HG02943 (cell line): ENCODE data around the gene PHETA1.
"Not testable (repeated sequence)": the region's sequence is repeated elsewhere in the genome, so short reads cannot be mapped to it uniquely, and the experiment has no call there.

Experiments
- ATAC-seq: cut with Tn5 transposase; IDR thresholded peaks from one replicate; pipeline ENCODE4 v1.9.1; 2021; ENCODE audit warnings: mild to moderate bottlenecking, low read depth, moderate library complexity; ENCODE audit not compliant: unreplicated experiment

Gene PHETA1

DNA sequence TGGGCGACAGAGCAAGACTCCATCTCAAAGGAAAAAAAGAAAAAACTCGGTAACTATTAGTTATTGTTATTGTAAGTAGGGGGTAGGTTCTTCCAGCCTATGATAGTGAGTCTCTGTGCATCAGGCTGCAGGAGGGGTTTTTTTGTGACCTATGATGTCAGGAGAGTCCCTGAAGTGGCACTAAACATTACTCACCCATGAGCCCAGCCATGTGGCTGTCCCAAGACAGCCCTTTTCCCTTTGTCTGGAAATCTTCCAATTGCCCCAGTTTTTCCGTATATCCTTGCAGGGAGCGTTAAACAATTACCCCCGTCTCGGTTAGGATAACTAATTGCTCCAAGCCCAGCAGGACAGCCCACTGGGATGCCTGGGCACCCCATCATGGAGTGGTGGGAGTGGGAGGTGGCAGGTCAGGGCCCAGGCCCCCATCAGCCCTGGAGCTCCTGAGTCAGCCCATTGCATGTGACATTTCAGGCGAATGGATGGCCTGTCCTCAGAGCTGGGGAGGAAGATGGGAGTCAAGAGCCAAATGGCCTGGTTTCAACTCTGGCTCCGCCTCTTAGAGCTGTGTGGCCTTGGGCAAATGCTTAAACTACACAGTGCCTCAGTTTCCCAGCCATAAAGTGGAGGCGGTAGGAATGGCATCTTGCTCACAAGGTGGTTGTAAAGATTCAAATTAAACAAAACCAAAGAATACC lies 16.4 kb downstream of the PHETA1 start:
- ATAC-seq: no peak

DNA sequence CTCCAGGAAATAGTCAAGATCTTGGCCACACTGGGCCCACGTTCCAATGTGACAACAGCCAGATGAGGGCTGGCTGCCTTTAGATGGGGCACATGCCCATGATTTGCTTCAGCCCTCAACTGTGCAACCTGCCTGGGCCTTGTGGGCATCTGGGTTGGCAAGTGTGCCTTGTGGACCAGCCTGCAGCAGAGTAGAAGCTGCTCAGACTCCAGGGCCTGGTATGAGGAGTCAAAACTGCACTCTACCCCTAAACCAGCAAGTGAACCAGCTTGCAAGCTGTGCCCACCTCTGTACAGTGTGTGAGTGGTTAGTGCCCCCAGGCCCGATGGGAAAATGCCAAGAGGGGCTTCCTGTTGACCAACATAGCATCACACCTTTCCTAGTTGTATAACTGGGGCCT lies 17.9 kb downstream of the PHETA1 start:
- no peak for ATAC-seq

DNA sequence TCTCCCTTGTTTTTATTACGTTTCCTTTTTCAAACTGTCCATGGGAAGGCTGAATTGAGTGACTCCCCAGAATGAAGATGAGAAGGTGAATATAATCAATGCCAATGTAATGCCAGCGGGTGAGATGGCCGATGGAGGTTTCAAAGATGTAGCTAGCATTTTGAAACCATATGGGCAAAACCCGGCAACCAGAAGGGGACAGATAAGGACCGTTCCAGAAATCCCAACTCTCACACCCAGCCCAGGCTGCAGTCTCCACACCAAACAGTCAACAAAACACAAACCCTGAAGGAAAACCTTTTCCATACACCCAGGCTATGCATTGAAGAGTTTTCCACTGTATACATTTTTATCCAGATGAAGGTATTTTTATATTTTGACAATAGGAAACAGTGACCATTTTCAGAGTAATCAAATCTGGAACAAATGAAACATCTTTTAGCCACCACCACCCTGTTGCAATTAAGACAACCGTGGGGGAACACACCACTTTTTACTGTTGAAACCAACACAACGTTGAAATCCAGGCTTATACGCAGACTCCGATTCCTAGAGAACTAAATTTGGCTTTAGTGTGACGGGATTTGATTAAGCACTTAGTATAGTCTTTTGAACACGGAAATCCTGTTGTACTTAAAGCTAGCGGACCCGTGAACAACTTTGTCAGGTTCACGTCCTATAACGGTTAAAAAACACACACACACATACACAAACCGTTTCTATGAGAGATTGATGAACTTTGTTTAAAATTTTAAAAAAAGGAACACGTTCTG lies 19.0 kb downstream of the PHETA1 start:
- no peak for ATAC-seq

DNA sequence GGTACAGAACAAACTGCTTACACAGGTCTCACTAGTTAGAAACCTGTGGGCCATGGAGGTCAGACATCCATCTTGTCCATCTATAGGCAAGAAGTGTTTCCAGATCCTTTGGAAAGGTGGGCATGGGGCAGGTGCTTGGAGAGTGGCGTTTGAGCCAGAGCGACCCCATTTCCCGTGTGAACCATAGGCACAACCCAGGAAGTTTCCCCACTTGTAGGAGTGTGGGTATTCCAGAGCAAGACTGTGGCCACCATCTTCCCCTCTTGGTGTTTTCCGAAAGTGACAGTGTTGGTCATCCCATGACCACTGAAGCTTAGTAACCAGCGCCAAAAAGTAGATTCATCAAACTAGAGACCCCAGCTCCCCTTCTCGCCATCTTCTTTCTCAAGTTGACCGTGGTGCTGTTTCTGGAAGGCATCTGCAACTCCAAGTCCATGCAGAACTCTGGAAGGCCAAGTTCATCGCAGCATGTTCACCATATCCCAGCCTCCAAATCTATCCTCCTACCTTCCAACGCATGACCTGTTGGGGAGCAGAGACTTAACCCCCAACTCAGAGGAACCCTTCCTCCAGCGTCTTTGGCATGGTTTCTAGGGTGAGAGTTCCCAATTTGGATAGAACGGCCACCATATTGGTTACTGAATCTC lies 19.7 kb downstream of the PHETA1 start:
- no peak for ATAC-seq

DNA sequence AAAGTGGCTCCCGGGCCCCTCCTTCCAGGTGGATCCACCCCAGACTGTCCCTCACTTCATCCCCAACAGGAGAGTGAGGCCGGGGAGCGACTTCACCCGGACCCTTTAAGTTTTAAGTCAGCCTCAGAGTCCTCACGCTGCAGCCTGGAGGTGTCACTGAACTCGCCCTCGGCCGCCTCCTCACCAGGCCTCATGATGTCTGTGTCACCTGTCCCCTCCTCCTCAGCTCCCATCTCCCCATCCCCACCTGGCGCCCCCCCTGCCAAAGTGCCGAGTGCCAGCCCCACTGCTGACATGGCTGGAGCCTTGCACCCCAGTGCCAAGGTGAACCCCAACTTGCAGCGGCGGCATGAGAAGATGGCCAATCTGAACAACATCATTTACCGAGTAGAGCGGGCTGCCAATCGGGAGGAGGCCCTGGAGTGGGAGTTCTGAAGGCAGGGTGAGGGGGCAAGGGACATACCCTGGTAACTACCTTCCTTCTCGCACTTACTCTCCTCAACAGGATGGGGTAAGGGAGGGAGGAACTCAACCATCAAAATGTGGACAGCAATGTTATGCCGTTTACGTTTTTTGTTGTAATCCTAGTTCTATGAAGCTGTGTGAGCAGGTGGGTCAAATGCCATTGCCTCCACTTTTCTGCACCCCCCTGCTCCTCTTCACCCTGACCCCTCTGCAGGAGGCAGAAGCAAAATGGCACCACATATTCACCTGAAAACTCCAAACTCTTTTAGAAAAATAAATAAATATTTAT lies 20.8 kb downstream of the PHETA1 start:
- no peak for ATAC-seq

DNA sequence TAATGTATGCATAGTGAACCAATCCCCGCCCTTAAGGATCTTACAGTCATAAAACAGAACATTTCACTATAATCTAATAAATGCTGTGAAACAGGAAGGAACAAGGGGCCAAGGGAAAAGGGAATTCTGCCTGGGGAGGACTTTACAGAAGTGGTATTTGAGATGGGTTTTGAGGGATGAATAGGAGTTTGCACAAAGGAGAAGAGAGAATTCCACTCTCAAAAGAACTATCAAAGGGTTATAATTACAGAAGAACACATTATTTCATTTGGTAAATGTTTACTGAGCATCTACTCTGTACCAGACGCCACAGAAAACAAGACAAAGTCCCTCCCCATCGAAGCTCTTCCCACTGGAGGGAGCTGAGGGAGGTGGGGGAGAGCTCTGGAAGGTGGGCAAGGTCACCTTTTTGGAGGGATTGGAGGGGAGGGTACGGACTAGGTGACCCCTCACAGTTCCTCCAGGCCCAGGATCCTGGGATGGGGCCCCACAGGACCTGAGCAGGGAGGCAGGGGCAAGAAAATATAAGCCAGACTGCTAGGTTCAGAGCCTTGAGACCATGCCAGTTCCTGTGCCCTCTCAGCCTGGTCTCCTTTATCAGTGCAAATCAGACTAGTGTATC lies 24.5 kb downstream of the PHETA1 start:
- no peak for ATAC-seq

DNA sequence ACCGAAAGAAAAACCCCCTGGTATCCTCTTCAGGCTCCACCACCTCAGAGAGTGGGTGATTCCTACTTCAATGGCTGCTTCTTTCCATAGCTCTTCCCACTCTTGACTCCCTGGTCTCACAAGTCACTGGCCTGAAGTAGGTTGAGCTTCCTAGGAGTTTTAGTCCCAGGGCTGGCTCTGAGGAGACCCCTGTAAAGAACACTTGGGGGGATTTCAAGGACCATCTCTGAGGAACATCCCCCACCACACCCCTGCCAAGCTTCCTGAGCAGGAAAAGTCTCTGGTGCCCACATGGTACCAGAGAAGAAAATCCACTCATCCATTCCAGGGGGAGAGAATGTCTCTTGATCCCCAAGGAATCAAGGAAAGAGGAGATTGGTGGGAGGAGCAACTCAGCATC lies 25.7 kb downstream of the PHETA1 start:
- no peak for ATAC-seq

DNA sequence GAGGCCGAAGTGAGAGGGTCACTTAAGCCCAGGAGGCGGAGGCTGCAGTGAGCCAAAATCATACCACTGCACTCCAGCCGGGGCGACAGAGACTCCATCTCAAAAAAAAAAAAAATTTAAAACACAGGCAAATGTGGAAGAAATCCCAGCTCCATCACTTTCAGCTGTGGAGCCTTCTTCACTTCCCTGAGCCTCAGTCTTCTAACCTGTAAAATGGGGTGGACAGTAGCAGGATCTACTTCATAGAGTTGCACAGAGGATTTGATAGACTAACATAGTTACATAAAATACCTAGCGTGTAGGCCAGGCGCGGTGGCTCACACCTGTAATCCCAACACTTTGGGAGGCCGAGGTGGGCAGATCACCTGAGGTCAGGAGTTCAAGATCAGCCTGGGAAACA lies 26.5 kb downstream of the PHETA1 start:
- ATAC-seq: no peak

DNA sequence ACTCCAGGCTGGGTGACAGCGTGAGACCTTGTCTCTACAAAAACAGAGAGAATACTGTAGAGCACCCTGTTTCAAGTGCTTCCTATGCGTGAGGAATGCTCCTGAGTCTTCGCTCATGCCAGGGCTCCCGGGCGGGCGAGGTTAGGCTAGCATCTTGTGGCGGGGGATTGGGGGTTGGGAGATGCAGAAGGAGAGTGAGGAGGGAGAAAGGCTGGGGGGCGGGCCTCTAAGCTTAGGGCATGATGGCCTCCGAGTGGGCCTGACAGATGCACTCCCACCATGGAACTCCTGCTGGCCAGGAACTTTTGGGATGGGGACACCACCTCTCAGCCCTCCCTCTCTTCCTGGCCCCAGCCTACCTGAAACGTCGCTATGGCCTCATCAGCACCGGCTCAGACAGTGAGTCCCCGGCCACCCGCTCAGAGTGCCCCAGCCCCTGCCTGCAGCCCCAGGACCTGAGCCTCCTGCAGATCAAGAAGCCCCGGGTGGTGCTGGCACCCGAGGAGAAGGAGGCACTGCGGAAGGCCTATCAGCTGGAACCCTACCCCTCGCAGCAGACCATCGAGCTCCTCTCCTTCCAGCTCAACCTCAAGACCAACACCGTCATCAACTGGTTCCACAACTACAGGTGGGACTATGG lies 27.3 kb downstream of the PHETA1 start:
- ATAC-seq: no peak

DNA sequence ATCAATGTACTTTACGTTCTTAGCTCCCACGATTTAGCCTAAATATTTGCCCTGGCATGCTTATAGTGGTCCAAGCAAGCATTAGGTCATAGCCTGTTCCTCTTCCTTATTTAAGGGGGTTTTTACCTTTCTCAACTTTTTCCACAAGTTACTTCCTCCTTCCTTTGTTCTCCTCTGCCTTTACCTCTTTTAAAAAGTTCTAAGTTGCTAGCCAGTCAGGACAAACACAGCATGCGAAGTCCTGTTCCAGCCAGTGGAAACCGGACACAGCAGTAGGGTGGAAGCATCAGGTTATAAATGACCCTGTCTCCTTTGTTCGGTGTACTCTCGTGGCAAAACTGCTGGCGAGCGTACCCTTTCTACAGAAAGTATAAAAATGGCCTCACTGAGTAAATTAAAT lies 28.2 kb downstream of the PHETA1 start:
- ATAC-seq: not testable (repeated sequence)

DNA sequence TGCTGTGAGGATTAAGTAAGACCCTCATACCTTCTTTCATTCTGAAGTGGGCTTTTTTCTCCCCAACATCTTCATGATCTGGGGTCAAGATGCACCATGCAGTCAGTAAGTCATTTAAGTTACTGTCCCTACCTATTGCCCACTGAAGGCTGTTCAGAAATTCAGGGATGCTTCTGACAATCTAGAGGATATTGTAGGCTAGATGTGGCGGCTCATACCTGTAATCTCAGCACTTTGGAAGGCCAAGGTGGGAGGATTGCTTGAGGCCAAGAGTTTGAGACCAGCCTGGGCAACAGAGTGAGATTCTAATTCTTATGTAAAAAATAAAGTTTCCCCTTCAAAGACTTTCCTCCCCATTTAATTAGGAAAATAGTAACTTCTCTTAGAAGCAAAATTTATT lies 28.7 kb downstream of the PHETA1 start:
- no peak for ATAC-seq

DNA sequence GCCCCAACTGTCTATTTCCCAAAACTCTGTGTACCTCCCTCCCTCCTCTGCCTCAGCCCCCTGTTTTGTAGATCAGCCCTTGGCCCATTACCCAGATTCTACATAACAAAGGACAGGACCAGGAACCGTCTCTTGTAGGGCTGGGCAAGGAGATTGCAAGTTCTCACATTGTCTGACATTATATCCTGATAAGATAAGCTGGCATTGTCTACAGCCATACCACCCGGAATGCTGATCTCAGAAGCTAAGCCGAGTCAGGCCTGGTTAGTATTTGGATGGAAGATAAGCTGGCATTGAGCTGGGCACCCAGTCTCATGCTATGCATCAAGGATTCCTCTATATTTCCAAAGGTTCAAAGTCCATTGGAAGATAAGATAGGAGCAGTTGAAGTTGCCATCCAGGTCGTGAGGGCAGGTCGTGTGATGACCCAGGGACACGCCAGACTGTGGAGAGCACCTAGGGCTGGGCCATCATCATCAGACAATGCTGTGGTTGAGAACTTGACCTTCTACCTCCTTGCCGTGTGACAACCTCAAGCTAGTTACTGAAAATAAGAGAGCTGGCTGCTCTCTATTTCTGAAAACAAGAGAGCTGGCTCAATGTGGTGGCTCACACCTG lies 29.5 kb downstream of the PHETA1 start:
- no peak for ATAC-seq

DNA sequence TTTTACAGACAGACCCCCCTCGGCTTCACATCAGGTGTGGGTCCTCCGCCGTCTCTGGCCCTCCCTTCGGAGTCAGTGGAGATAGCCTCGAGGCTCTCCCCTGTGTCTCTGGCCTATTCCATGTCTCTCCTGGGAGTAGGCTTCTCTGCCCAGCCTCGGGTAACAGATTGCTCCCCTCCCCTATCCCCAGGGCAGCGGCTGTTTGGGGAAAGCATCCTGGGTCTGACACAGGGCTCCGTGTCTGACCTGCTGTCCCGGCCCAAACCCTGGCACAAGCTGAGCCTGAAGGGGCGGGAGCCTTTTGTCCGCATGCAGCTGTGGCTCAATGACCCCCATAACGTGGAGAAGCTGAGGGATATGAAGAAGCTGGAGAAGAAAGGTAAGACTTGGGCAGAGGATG lies 30.8 kb downstream of the PHETA1 start:
- ATAC-seq: no peak

DNA sequence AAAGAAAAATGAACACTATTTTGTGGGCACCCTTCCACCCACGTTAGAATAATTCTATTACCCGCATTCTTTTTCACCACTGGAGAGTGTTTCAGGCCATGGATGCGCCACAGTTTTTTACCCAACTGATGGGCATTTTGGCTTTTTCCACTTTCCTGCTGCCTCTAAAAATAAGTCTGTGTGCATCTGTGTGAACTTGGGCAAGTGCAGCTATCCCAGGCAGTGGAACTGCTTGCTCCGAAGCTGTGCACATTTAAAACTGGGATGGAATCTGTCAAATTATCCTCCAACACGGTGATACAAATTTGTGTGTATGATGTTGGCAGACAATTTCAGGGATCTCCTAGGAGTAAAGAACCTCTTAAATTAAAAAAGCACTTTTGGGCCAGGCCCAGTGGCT lies 31.5 kb downstream of the PHETA1 start:
- no peak for ATAC-seq

DNA sequence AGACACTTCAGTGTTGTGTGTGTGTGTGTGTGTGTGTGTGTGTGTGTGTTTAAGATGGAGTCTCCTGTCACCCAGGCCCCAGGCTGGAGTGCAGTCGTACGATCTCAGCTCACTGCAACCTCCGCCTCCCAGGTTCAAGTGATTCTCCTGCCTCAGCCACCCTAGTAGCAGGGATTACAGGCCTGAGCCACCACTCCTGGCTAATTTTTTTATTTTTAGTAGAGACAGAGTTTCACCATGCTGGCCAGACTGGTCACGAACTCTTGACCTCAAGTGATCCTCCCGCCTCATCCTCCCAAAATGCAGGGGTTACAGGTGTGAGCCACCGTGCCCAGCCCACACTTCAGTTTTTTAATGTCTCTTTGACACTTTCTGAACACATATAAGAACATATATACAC lies 32.5 kb downstream of the PHETA1 start:
- not testable (repeated sequence) for ATAC-seq

DNA sequence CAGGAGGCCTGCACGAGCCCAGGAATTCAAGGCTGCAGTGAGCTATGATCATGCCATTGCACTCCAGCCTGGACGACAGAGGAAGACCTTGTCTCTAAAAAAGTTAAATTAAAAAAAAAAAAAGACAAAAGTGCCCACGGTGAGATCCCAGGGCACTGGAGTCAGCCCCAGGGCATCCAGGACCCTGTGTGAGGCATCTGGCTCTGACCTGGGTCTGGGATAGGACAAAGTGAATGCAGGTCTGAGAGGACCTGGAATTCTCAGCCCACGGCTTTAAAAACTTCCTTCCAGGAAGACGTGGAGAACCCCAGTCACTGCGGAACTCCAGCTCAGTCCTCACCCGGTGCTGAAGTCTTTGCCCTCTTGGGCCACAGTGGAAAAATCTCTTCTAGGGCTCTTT lies 33.1 kb downstream of the PHETA1 start:
- ATAC-seq: no peak

DNA sequence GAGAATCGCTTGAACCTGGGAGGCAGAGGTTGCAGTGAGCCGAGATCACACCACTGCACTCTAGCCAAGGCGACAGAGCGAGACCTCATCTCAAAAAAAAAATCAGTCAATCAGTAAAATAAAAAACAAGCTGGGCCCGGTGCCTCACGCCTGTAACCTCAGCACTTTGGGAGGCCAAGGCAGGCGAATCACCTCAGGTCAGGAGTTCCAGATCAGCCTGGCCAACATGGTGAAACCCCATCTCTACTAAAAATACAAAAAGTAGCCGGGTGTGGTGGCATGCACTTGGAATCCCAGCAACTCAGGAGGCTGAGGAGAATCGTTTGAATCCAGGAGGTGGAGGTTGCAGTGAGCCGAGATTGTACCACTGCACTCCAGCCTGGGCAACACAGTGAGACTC lies 33.6 kb downstream of the PHETA1 start:
- not testable (repeated sequence) for ATAC-seq

DNA sequence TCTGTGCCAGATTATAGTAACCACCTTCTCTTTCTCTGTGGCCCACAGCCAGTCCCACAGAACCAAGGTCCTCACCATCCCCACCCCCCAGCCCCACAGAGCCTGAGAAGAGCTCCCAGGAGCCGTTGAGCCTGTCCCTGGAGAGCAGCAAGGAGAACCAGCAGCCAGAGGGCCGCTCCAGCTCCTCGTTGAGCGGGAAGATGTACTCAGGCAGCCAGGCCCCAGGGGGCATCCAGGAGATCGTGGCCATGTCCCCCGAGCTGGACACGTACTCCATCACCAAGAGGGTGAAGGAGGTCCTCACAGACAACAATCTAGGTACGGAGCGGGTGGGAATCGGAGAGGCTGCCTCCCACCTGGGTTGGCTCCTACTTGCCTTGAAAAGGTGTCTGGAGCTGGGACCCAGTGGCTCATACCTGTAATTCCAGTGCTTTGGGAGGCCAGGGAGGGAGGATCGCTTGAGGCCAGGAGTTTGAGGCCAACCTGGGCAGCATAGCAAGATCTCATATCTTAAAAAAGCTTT lies 34.4 kb downstream of the PHETA1 start:
- ATAC-seq: no peak
